Neural crest cell (in vitro differentiated cells): ENCODE data around the gene PDCD11. TPM values are rescaled to one million over a fixed set of nuclear protein-coding genes. Genes with fewer than 3 reads are reported as not detected.
A peak's percentile ranks its signal among the peaks of the same experiment; 100 is the strongest.

ENCODE experiments used
- DNase-seq: peaks from one replicate; pipeline ENCODE4 v3.0.0; 2021; ENCODE audit warnings: low read depth, mixed read lengths, low spot score
- H3K27ac Mint-ChIP-seq: one replicate; pipeline ENCODE4 v1.8.0; 2021; ENCODE audit warnings: mild to moderate bottlenecking, mixed read lengths; ENCODE audit not compliant: unreplicated experiment
- H3K27me3 Mint-ChIP-seq: 2 replicates; pipeline ENCODE4 v1.8.0; 2021; ENCODE audit warnings: low read depth, mild to moderate bottlenecking, mixed read lengths
- H3K36me3 Mint-ChIP-seq: 2 replicates; pipeline ENCODE4 v1.8.0; 2021; ENCODE audit warnings: low read depth, mild to moderate bottlenecking, mixed read lengths
- H3K4me1 Mint-ChIP-seq: 2 replicates; pipeline ENCODE4 v1.8.0; 2021; ENCODE audit warnings: mixed read lengths
- H3K4me3 Mint-ChIP-seq: one replicate; pipeline ENCODE4 v1.8.0; 2021; ENCODE audit warnings: mild to moderate bottlenecking, mixed read lengths
- H3K9me3 Mint-ChIP-seq: 2 replicates; pipeline ENCODE4 v1.8.0; 2021; ENCODE audit warnings: mixed read lengths
- total RNA-seq: library from RNA; stranded (reverse); gene quantifications from 2 replicates; pipeline ENCODE4 v1.2.1, GENCODE V29; 2021
- TF ChIP-seq, protein P1 (sequence below): fragments of 200-600 bp; sonication (generic); conservative IDR thresholded peaks from 2 replicates; pipeline ENCODE4 v1.5.0; 2021; ENCODE audit warnings: antibody characterized with exemption, mild to moderate bottlenecking

PDCD11 gene
- total RNA-seq, 1 donor from 2014 or later, result 74.1 TPM

DNA sequence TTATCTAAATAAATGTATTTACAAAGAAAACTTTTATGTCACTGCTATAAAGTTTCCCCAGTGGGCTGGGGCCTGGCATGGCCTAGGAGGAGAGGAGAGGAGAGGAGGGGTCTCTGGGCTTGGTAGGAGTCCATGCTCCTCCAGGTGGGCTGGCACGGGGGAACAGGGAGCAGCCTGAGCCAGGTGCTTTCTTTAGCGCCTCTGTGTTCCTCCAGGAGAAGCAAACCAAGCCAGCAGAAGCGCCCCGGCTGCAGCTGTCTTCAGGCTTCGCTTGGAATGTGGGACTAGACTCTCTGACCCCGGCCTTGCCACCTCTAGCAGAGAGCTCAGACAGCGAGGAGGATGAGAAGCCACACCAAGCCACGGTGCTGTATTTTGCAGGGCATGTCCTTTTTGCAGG lies 45.2 kb downstream of the PDCD11 start:
- H3K36me3 Mint-ChIP-seq, result peaks cover 15% of the 10 kb centered on the region

DNA sequence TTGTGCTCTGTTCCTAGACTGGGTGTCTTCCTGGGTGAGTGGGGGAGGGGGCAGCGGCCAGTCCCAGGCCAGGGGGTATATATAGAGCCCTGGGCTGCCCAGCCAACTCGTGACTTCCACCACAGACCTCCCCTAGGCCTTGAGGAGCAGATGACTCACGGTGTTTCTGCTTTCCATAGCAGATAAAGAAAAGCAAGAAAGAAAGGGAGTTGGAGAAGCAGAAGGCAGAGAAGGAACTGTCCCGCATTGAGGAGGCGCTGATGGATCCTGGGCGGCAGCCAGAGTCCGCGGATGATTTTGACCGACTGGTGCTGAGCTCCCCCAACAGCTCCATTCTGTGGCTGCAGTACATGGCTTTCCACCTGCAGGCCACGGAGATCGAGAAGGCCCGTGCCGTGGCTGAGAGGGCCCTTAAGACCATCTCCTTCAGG lies 45.6 kb downstream of the PDCD11 start:
- TF ChIP-seq, protein P1, sequence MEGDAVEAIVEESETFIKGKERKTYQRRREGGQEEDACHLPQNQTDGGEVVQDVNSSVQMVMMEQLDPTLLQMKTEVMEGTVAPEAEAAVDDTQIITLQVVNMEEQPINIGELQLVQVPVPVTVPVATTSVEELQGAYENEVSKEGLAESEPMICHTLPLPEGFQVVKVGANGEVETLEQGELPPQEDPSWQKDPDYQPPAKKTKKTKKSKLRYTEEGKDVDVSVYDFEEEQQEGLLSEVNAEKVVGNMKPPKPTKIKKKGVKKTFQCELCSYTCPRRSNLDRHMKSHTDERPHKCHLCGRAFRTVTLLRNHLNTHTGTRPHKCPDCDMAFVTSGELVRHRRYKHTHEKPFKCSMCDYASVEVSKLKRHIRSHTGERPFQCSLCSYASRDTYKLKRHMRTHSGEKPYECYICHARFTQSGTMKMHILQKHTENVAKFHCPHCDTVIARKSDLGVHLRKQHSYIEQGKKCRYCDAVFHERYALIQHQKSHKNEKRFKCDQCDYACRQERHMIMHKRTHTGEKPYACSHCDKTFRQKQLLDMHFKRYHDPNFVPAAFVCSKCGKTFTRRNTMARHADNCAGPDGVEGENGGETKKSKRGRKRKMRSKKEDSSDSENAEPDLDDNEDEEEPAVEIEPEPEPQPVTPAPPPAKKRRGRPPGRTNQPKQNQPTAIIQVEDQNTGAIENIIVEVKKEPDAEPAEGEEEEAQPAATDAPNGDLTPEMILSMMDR, result no peak
- no peaks in the 10 kb centered on the region for H3K4me1 Mint-ChIP-seq
- H3K9me3 Mint-ChIP-seq, result no peaks in the 10 kb centered on the region
- H3K36me3 Mint-ChIP-seq, result peaks cover 12% of the 10 kb centered on the region
- DNase-seq, result no peak
- no peaks in the 10 kb centered on the region for H3K27me3 Mint-ChIP-seq
- no peak overlapping the region for H3K27ac Mint-ChIP-seq
- H3K4me3 Mint-ChIP-seq, result no peak overlapping the region

More for the DNA sequence above, 45.2 kb downstream of the PDCD11 start:
- H3K9me3 Mint-ChIP-seq, result no peaks in the 10 kb centered on the region
- H3K27me3 Mint-ChIP-seq, result no peaks in the 10 kb centered on the region
- H3K4me1 Mint-ChIP-seq, result no peaks in the 10 kb centered on the region
- TF ChIP-seq, protein P1, result no peak
- no peak overlapping the region for H3K27ac Mint-ChIP-seq
- no peak for DNase-seq
- no peak overlapping the region for H3K4me3 Mint-ChIP-seq

DNA sequence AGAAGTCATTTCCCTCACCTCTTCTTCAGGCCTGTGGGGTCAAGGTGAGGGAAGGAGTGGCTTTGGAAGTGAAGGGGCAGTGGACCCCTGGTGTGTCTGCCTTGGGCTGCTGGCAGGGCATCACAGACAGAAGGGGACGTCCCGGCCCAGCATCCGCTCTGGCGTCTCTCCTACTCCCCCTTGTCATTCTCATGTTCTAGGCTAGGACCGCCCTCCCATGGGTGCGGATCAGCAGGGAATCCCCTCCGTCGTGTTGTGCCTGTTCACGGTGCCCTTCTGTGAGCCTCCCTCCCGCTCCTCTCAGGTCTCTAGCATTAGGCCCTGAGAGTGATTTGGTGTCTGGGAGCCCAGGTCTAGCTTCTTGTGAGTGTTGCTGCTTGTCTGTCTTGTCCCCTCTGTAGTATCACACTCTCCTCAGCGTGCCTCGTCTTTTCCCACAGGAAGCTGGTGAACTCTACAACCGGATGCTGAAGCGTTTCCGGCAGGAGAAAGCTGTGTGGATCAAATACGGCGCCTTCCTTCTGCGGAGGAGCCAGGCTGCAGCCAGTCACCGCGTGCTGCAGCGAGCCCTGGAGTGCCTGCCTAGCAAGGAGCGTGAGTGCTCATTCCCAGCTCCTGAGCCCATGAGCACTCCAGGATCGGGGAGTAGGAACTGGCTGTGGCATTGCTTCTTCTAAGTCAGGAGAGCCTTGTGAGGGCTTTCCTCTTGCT lies 47.2 kb downstream of the PDCD11 start:
- H3K4me1 Mint-ChIP-seq, result no peaks in the 10 kb centered on the region
- no peak for DNase-seq
- TF ChIP-seq, protein P1, result no peak
- H3K36me3 Mint-ChIP-seq, result peaks cover 12% of the 10 kb centered on the region
- no peaks in the 10 kb centered on the region for H3K9me3 Mint-ChIP-seq
- H3K4me3 Mint-ChIP-seq, result no peak overlapping the region
- no peaks in the 10 kb centered on the region for H3K27me3 Mint-ChIP-seq
- no peak overlapping the region for H3K27ac Mint-ChIP-seq

DNA sequence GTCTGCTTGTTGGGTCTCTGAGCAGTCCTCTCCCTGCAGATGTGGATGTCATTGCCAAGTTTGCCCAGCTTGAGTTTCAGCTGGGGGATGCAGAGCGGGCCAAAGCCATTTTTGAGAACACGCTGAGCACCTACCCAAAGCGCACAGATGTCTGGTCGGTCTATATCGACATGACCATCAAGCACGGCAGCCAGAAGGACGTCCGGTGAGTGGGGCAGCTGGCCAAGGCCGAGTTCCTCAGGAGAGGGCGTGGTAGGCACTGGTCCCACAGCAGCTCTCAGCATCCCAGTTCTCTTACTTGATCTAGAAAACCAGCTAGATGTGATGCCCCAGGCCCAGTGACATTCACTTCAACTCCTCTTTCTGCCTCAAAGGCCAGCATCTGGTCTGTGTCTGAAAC lies 48.1 kb downstream of the PDCD11 start:
- Mint-ChIP-seq H3K9me3 (no peaks in the 10 kb centered on the region), H3K4me1 (no peaks in the 10 kb centered on the region), H3K4me3 (no peak overlapping the region), H3K27me3 (no peaks in the 10 kb centered on the region), H3K27ac (peak overlapping the region; percentile 67), H3K36me3 (peaks cover 14% of the 10 kb centered on the region)
- no peak for DNase-seq
- TF ChIP-seq, protein P1, result no peak

DNA sequence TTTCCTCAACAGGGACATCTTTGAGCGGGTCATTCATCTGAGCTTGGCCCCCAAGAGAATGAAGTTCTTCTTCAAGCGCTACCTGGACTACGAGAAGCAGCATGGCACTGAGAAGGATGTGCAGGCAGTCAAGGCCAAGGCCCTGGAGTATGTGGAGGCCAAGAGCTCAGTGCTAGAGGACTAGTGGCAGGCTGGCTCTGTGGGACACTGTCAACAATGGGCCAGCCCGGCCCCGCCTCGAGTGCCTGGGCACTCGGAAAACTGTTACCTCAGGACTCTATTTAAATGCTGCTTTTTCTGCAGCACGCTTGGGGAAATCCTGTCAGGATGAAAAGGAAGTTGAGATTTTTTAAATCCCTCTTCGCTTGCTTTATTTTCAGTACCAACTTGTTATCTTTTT lies 48.9 kb downstream of the PDCD11 start:
- no peaks in the 10 kb centered on the region for H3K27me3 Mint-ChIP-seq
- TF ChIP-seq, protein P1, result no peak
- peaks cover 14% of the 10 kb centered on the region for H3K36me3 Mint-ChIP-seq
- no peak for DNase-seq
- no peaks in the 10 kb centered on the region for H3K9me3 Mint-ChIP-seq
- no peak overlapping the region for H3K4me3 Mint-ChIP-seq
- H3K27ac Mint-ChIP-seq, result peak overlapping the region; percentile 83
- H3K4me1 Mint-ChIP-seq, result no peaks in the 10 kb centered on the region
